ENCODE data around the gene ZDHHC1.

ZDHHC1 gene

GRCh38 chr16:67447508-67448076 lies 31.3 kb upstream of the ZDHHC1 start:
- Histone ChIP-seq H3K9ac (ENCODE audit: low read depth, low read length) (no peak overlapping the region), H3K9me3 (ENCODE audit: insufficient read depth, low read depth, low read length) (no peaks in the 10 kb centered on the region), H3K4me3 (ENCODE audit: low read length) (no peak overlapping the region), H3K36me3 (ENCODE audit: insufficient read depth, low read length) (peaks cover 7% of the 10 kb centered on the region), H3K27me3 (ENCODE audit: insufficient read depth, low read length) (no peaks in the 10 kb centered on the region), H3K4me1 (ENCODE audit: insufficient read depth, low read length) (no peaks in the 10 kb centered on the region), H3K27ac (ENCODE audit: low read depth, low read length) (no peak overlapping the region)
- 89% methylated on average over 6 of the region's 6 CpGs for WGBS

DNA sequence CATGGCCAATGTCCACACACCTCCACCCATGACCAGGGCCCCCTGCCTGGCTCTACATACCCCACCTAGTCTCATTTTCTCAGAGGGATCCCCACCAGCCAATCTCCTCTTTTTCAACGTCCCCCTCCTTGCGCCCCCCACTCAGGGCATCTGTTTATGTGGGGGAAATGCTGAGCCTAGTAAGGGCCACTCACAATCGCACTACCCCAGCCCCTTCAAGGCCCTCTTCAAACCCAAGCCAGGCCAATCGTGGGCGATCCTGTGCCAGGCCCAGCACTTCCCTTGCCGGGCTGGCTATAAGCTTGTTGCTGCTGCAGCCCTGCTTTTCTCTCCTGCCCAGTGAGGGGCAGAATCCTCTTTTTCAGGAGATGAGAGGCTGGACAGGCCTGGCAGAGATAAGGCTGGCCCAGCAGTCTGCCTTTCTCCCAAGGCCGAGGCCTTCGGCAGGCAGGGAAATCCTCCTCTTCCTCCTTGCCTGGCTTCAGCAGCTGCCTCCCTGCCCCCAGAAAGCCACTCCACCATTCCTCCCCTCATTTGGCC lies 30.8 kb upstream of the ZDHHC1 start:
- Histone ChIP-seq H3K27ac (ENCODE audit: low read depth, low read length) (no peak overlapping the region), H3K27me3 (ENCODE audit: insufficient read depth, low read length) (no peaks in the 10 kb centered on the region), H3K9me3 (ENCODE audit: insufficient read depth, low read depth, low read length) (no peaks in the 10 kb centered on the region), H3K36me3 (ENCODE audit: insufficient read depth, low read length) (peaks cover 3% of the 10 kb centered on the region), H3K9ac (ENCODE audit: low read depth, low read length) (no peak overlapping the region), H3K4me3 (ENCODE audit: low read length) (no peak overlapping the region), H3K4me1 (ENCODE audit: insufficient read depth, low read length) (no peaks in the 10 kb centered on the region)
- whole genome bisulfite sequencing, result 96% methylated on average over 7 of the region's 8 CpGs

DNA sequence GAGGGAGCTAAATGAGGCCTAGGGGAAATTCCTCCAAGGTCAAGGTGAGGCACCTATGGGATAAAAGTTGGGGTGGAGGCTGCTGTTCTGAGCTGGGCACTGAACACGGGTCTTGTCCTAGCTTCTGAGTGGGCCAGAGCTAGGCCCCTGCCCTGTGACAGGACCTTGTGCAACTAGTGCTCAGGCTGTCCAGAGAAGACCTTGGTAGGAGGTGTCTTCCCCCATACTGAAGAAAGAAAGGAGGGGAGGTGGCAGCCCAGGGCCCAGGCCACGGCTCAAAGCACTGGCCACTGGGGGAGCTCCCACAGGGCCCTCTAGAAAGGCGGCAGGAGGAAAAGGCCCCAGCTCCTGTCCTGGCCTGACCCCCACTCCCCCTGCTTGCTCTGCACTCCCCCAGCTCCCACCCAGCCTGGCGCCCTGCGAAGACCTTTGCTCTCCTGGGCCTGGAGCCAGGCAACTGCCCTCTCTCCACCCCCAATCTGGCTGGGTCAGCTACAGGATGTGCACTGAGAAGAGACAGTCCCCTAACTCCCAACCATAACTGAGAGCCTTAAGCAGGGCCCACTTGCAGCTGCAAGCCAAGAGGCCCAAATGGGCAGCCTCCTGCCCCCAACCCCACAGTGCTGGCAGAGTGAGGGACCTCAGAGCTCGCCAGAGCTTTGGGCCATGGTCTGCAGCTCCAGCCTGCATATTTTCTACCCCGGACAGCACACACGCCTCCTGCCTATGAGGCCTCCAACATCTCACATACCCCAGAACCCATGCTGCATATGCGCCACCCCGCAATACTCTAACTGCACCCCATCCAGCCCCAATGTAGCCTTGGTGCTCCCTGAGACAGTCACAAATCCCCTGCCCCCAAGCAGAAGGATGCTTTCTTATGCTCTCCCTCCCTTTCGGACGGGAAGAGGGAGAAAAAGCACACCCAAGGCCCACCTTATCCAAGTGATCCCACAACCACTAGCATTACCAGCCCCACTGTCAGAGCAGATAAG lies 29.9 kb upstream of the ZDHHC1 start:
- no peak overlapping the region for H3K4me3 ChIP-seq (ENCODE audit: low read length)
- no peaks in the 10 kb centered on the region for H3K27me3 ChIP-seq (ENCODE audit: insufficient read depth, low read length)
- no peaks in the 10 kb centered on the region for H3K9me3 ChIP-seq (ENCODE audit: insufficient read depth, low read depth, low read length)
- no peaks in the 10 kb centered on the region; the same call in 1 of the 2 replicates for H3K36me3 ChIP-seq (ENCODE audit: insufficient read depth, low read length)
- H3K27ac ChIP-seq (ENCODE audit: low read depth, low read length), result no peak overlapping the region
- 94% methylated on average over 12 of the region's 12 CpGs for WGBS
- H3K4me1 ChIP-seq (ENCODE audit: insufficient read depth, low read length), result no peaks in the 10 kb centered on the region
- H3K9ac ChIP-seq (ENCODE audit: low read depth, low read length), result no peak overlapping the region

- Histone ChIP-seq H3K4me1 (ENCODE audit: insufficient read depth, low read length) (no peaks in the 10 kb centered on the region), H3K36me3 (ENCODE audit: insufficient read depth, low read length) (no peaks in the 10 kb centered on the region; the same call in 1 of the 2 replicates), H3K27ac (ENCODE audit: low read depth, low read length) (no peak overlapping the region), H3K9me3 (ENCODE audit: insufficient read depth, low read depth, low read length) (no peaks in the 10 kb centered on the region), H3K4me3 (ENCODE audit: low read length) (no peak overlapping the region), H3K27me3 (ENCODE audit: insufficient read depth, low read length) (no peaks in the 10 kb centered on the region), H3K9ac (ENCODE audit: low read depth, low read length) (no peak overlapping the region)
- WGBS, result 83% methylated on average over 3 of the region's 3 CpGs
Observed at GRCh38 chr16:67445441-67445912, 29.2 kb upstream of the ZDHHC1 start.

GRCh38 chr16:67445126-67445426 lies 28.8 kb upstream of the ZDHHC1 start:
- WGBS, result 94% methylated on average over 7 of the region's 7 CpGs

DNA sequence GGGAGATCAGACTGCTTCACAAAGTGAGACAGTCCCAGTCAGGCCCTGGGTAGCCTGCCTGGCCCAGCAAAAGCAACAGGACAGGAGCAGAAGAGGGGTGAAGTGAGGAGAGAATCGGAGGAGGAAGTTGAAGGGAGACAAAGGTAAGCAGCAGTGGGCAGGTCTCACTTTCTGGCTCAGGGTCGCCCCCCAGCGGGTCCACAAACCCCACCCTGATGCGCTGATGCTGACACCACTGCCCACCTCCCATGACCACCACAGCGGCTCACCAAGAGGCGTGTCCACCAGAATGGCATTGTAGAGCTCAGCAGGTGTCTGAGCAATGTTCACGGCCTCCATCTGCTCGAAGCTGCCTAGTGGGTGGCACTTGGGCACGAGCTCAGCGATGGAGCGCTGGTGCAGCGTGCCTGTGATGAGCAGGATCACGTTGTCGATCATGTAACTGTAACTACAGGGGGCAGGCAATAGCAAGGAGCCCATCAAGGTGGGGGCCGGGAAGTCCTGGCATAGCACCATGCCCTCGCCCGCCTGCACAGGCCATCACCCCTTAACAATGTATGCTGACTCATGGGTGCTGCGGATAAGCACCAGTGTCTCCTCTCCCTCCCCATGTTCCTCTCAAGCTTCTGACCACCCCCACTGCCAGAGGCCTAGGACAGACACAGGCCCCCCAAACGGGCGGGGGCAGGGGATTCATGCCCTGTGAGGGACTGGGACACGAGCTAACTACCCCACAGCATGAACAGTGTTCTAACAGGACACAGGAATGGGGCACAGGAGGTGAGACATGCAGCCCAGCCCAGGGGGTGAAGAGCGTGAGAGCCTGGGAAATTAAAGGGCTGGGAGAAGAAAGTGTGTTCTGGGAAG lies 28.2 kb upstream of the ZDHHC1 start:
- H3K27ac ChIP-seq (ENCODE audit: low read depth, low read length), result no peak overlapping the region
- no peaks in the 10 kb centered on the region for H3K9me3 ChIP-seq (ENCODE audit: insufficient read depth, low read depth, low read length)
- WGBS, result 83% methylated on average over 22 of the region's 22 CpGs
- H3K4me1 ChIP-seq (ENCODE audit: insufficient read depth, low read length), result no peaks in the 10 kb centered on the region
- H3K36me3 ChIP-seq (ENCODE audit: insufficient read depth, low read length), result no peaks in the 10 kb centered on the region; the same call in 1 of the 2 replicates
- no peak overlapping the region for H3K4me3 ChIP-seq (ENCODE audit: low read length)
- H3K9ac ChIP-seq (ENCODE audit: low read depth, low read length), result no peak overlapping the region
- no peaks in the 10 kb centered on the region for H3K27me3 ChIP-seq (ENCODE audit: insufficient read depth, low read length)

More at GRCh38 chr16:67445126-67445426, 28.8 kb upstream of the ZDHHC1 start:
- Histone ChIP-seq H3K27me3 (ENCODE audit: insufficient read depth, low read length) (no peaks in the 10 kb centered on the region), H3K4me3 (ENCODE audit: low read length) (no peak overlapping the region), H3K9me3 (ENCODE audit: insufficient read depth, low read depth, low read length) (no peaks in the 10 kb centered on the region), H3K4me1 (ENCODE audit: insufficient read depth, low read length) (no peaks in the 10 kb centered on the region), H3K36me3 (ENCODE audit: insufficient read depth, low read length) (no peaks in the 10 kb centered on the region; the same call in 1 of the 2 replicates), H3K27ac (ENCODE audit: low read depth, low read length) (no peak overlapping the region), H3K9ac (ENCODE audit: low read depth, low read length) (no peak overlapping the region)

GRCh38 chr16:67443265-67443664 lies 27.0 kb upstream of the ZDHHC1 start:
- WGBS, result 95% methylated on average over 6 of the region's 6 CpGs

DNA sequence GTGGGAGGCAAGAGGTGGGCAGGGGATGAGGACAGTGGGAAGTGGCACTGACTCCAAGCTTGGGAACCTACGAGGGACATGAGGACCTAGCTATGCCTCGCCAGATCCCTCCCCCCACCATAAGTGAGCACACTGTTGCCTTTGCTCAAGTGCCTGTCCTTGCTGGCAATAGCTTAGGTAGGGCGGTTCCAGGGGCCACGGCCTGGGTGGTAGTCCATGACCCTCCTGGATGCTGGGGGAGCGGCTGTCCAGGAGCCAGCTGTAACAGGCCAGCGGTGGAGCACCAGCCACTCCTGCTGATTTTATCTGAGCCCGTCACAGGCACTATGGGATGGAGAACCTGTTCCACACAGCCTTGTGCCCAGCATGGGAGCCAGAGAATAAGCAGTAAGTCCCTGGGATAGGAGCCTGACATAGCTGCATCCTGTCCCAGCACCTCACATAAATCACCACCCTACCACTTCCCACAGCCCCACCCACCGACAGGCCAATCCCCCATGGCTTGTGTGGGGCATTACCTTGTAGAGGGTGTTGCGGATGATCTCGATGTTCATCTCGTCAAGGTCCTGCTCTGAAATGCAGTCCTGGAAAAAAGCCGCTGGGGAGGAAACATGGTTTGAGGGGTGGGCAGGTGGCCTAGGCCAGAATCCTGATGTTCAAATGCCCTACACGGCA lies 26.4 kb upstream of the ZDHHC1 start:
- no peak overlapping the region for H3K9ac ChIP-seq (ENCODE audit: low read depth, low read length)
- no peaks in the 10 kb centered on the region for H3K4me1 ChIP-seq (ENCODE audit: insufficient read depth, low read length)

More at GRCh38 chr16:67443265-67443664, 27.0 kb upstream of the ZDHHC1 start:
- Histone ChIP-seq H3K4me3 (ENCODE audit: low read length) (no peak overlapping the region), H3K27me3 (ENCODE audit: insufficient read depth, low read length) (no peaks in the 10 kb centered on the region), H3K36me3 (ENCODE audit: insufficient read depth, low read length) (peaks cover 7% of the 10 kb centered on the region), H3K9me3 (ENCODE audit: insufficient read depth, low read depth, low read length) (no peaks in the 10 kb centered on the region), H3K27ac (ENCODE audit: low read depth, low read length) (no peak overlapping the region), H3K4me1 (ENCODE audit: insufficient read depth, low read length) (no peaks in the 10 kb centered on the region), H3K9ac (ENCODE audit: low read depth, low read length) (no peak overlapping the region)

DNA sequence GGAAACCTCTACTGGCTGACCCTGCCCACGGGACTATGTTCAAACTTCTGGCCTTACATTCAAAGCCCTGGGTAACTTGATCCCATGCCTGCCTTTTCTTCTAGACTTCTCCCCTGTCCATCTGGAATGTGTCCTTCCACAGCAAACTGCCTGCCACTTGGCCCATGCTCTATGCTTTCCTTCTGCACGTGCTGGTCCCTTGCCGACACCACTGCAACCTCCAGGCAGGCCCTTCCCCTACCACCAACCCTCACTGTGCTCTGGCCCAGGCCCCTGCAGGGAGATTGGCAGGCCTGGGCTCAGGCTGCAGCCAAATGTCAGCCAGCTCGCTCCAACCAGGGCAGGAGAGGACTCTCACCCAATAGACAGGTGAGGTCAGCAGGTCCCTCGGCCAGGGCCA lies 25.6 kb upstream of the ZDHHC1 start:
- Histone ChIP-seq H3K4me3 (ENCODE audit: low read length) (no peak overlapping the region), H3K4me1 (ENCODE audit: insufficient read depth, low read length) (no peaks in the 10 kb centered on the region), H3K27ac (ENCODE audit: low read depth, low read length) (no peak overlapping the region), H3K27me3 (ENCODE audit: insufficient read depth, low read length) (no peaks in the 10 kb centered on the region), H3K9ac (ENCODE audit: low read depth, low read length) (no peak overlapping the region), H3K36me3 (ENCODE audit: insufficient read depth, low read length) (peaks cover 19% of the 10 kb centered on the region), H3K9me3 (ENCODE audit: insufficient read depth, low read depth, low read length) (no peaks in the 10 kb centered on the region)
- WGBS, result 87% methylated on average over 5 of the region's 5 CpGs

More for the DNA sequence above, 26.4 kb upstream of the ZDHHC1 start:
- 94% methylated on average over 13 of the region's 13 CpGs for WGBS
- H3K36me3 ChIP-seq (ENCODE audit: insufficient read depth, low read length), result peaks cover 11% of the 10 kb centered on the region
- no peaks in the 10 kb centered on the region for H3K9me3 ChIP-seq (ENCODE audit: insufficient read depth, low read depth, low read length)
- no peak overlapping the region for H3K27ac ChIP-seq (ENCODE audit: low read depth, low read length)
- no peak overlapping the region for H3K4me3 ChIP-seq (ENCODE audit: low read length)
- H3K27me3 ChIP-seq (ENCODE audit: insufficient read depth, low read length), result no peaks in the 10 kb centered on the region

DNA sequence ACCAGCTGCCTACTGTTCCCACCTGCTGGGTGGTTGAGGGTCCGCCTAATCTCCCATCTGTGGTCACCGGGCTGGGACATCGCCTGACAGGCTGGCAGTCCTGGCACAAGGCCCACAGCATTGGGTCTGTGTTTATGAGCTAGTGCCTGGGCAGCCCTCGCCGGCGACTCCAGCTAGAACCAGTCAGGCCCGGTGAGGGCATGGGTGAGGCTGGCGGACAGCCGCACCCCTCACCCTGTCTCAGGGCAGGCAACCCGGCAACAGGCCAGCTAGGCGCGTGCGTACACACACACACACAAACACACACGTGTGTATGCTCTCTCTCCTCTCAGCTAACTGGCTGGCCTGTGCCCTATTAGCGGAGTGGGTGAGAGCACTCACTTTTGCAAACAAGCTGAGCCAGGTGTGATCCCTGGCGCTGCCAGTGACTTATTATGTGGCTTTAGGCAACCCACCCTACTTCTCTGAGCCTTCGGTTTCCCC lies 25.0 kb upstream of the ZDHHC1 start:
- H3K9me3 ChIP-seq (ENCODE audit: insufficient read depth, low read depth, low read length), result no peaks in the 10 kb centered on the region
- peaks cover 20% of the 10 kb centered on the region for H3K36me3 ChIP-seq (ENCODE audit: insufficient read depth, low read length)
- H3K4me3 ChIP-seq (ENCODE audit: low read length), result no peak overlapping the region
- WGBS, result 93% methylated on average over 17 of the region's 17 CpGs
- no peaks in the 10 kb centered on the region for H3K27me3 ChIP-seq (ENCODE audit: insufficient read depth, low read length)
- no peak overlapping the region for H3K27ac ChIP-seq (ENCODE audit: low read depth, low read length)
- H3K4me1 ChIP-seq (ENCODE audit: insufficient read depth, low read length), result no peaks in the 10 kb centered on the region
- no peak overlapping the region for H3K9ac ChIP-seq (ENCODE audit: low read depth, low read length)

All from HUES64 (cell line).